ENCODE measurements around the gene RAB44. TPM values are rescaled to one million over a fixed set of nuclear protein-coding genes. Genes with fewer than 3 reads are reported as not detected.

RAB44 gene
- total RNA-seq, 1 experiment from 2014 or later, result 0.05 TPM

DNA sequence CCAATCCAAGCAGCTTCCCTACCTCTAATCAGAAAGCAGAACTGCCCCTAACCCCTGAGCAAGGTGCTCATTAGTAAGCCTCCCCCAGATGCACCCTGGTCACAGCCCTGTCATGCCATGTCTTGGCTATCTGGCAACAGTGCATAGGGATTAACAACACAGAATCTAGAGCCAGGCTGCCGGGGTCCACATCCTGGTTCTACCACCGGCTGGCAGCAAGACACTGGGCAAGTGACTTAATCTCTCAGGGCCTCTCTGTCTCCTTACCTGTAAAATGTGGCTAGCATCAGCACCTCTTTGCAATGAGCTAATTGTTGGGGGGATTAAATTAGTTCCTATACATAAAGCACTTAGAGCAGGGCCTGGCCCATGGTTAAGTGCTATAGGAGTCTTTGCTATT, 73.5 kb downstream of the RAB44 start:
- Histone ChIP-seq H3K36me3 (ENCODE audit: control insufficient read depth in 1 of 2, insufficient read depth in 2 of 2, low read length in 2 of 2) (no peaks in the 10 kb centered on the region), H3K4me3 (replicated peaks in 1 of 2; ENCODE audit: low read depth in 1 of 2, low read length in 2 of 2) (no peak overlapping the region)
- CTCF ChIA-PET, result interaction anchor here (1.6 to 2.1 kb wide), 2 partner anchors 11 kb away, joined by 6 to 8 read pairs; no protein-coding TSS in a partner anchor

DNA sequence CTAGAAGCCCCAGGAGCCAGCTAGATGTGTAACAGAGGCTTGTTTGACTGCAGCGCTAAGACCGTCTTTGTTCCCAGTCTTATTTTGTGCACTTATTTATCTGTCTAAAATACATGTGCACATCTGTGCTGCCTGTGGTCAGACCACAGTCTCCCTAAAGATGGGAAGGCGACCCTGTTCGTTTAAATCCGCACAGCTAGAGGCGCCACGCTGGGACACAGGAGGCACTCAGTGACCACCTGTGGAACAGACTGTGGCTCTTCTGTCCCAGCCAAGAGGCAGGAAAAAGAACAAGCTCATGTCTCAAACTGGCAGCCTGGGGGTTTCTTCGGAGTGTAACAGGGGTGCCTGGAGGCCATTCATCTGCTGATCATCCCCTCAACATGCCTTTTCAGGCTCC, 74.8 kb downstream of the RAB44 start:
- POLR2A ChIA-PET, result no interaction called here

More for the DNA sequence above, 73.5 kb downstream of the RAB44 start:
- ChIA-PET RAD21 (ENCODE audit: low non-redundant PET in 1 of 2, low total read pairs in 2 of 2, uncharacterized antibody in 2 of 2, unreplicated experiment in 2 of 2) (no interaction called here), POLR2A (no interaction called here)
- TF ChIP-seq CBX3 (IDR thresholded peaks at IDR 0.05; ENCODE audit: low read depth), result no peak
- no peak for TF ChIP-seq EZH2 (IDR thresholded peaks at IDR 0.05)
- TF ChIP-seq, protein P1, sequence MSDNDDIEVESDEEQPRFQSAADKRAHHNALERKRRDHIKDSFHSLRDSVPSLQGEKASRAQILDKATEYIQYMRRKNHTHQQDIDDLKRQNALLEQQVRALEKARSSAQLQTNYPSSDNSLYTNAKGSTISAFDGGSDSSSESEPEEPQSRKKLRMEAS (IDR thresholded peaks at IDR 0.05), result no peak
- TF ChIP-seq POLR2AphosphoS5 (IDR thresholded peaks at IDR 0.05; ENCODE audit: low read depth, low read length), result no peak
- TF ChIP-seq TCF7L2 (IDR thresholded peaks at IDR 0.05; ENCODE audit: borderline replicate concordance, extremely low read depth, insufficient read depth, insufficient read length), result no peak
- no peak for TF ChIP-seq EGR1 (IDR thresholded peaks at IDR 0.05; ENCODE audit: low read depth)
- TF ChIP-seq JUND (IDR thresholded peaks at IDR 0.05), result no peak
- ATAC-seq (no peak), DNase-seq (ENCODE audit: low read depth, low spot score) (no peak)
- Histone ChIP-seq H3K9ac (ENCODE audit: low read length) (no peak overlapping the region), H3K27ac (ENCODE audit: low read depth, low read length) (no peak overlapping the region), H3K79me2 (ENCODE audit: insufficient read depth, low read length) (no peaks in the 10 kb centered on the region), H3K9me3 (ENCODE audit: control insufficient read depth in 1 of 2, insufficient read depth in 1 of 2, low read depth in 1 of 2, low read length in 2 of 2) (no peaks in the 10 kb centered on the region), H3K9me2 (ENCODE audit: insufficient read depth) (no peaks in the 10 kb centered on the region), H2AFZ (ENCODE audit: low read depth, low read length, poor library complexity, severe bottlenecking) (no peak overlapping the region), H3K4me2 (ENCODE audit: low read length) (no peak overlapping the region), H3K4me1 (ENCODE audit: control insufficient read depth in 1 of 2, insufficient read depth in 2 of 2, low read length in 2 of 2) (peaks cover 0 to 10% of the 10 kb centered on the region in 2 experiments; a peak in 2 of 4 replicates), H4K20me1 (ENCODE audit: insufficient read depth) (no peaks in the 10 kb centered on the region), H3K27me3 (ENCODE audit: insufficient read depth, low read length) (no peaks in the 10 kb centered on the region)
- intact Hi-C loops (cut with micrococcal nuclease), result no loop called here
- BruUV-seq (replicated peaks), result no TSS peak

More for the DNA sequence above, 74.8 kb downstream of the RAB44 start:
- H3K9me2 ChIP-seq (ENCODE audit: insufficient read depth), result no peaks in the 10 kb centered on the region
- H2AFZ ChIP-seq (ENCODE audit: low read depth, low read length, poor library complexity, severe bottlenecking), result no peak overlapping the region
- H3K4me3 ChIP-seq (replicated peaks in 1 of 2; ENCODE audit: low read depth in 1 of 2, low read length in 2 of 2), result no peak overlapping the region
- no peaks in the 10 kb centered on the region for H3K36me3 ChIP-seq (ENCODE audit: control insufficient read depth in 1 of 2, insufficient read depth in 2 of 2, low read length in 2 of 2)
- no TSS peak for BruUV-seq (replicated peaks)
- ChIA-PET CTCF (interaction anchor here (1.4 to 2.1 kb wide), 3 partner anchors 10 to 246 kb away, joined by 5 to 8 read pairs (median 6); no protein-coding TSS in a partner anchor), RAD21 (ENCODE audit: low non-redundant PET in 1 of 2, low total read pairs in 2 of 2, uncharacterized antibody in 2 of 2, unreplicated experiment in 2 of 2) (interaction anchor here in 1 of 2 experiments (0.6 kb wide), 1 partner anchor 13 kb away, joined by 3 read pairs; no protein-coding TSS in a partner anchor)
- no peak overlapping the region for H3K9ac ChIP-seq (ENCODE audit: low read length)
- TF ChIP-seq CEBPB (IDR thresholded peaks at IDR 0.05; ENCODE audit: low read depth) (no peak), JUND (IDR thresholded peaks at IDR 0.05) (no peak), POLR2AphosphoS5 (IDR thresholded peaks at IDR 0.05; ENCODE audit: low read depth, low read length) (no peak), TCF7L2 (IDR thresholded peaks at IDR 0.05; ENCODE audit: borderline replicate concordance, extremely low read depth, insufficient read depth, insufficient read length) (no peak)
- TF ChIP-seq, protein P1 (IDR thresholded peaks at IDR 0.05), result no peak
- H3K4me1 ChIP-seq (ENCODE audit: control insufficient read depth in 1 of 2, insufficient read depth in 2 of 2, low read length in 2 of 2), result peaks cover 0 to 10% of the 10 kb centered on the region in 2 experiments; a peak in 2 of 4 replicates
- no peaks in the 10 kb centered on the region for H3K27me3 ChIP-seq (ENCODE audit: insufficient read depth, low read length)
- no peaks in the 10 kb centered on the region for H4K20me1 ChIP-seq (ENCODE audit: insufficient read depth)
- no peak overlapping the region for H3K4me2 ChIP-seq (ENCODE audit: low read length)
- H3K9me3 ChIP-seq (ENCODE audit: control insufficient read depth in 1 of 2, insufficient read depth in 1 of 2, low read depth in 1 of 2, low read length in 2 of 2), result no peaks in the 10 kb centered on the region
- H3K27ac ChIP-seq (ENCODE audit: low read depth, low read length), result no peak overlapping the region
- no peaks in the 10 kb centered on the region for H3K79me2 ChIP-seq (ENCODE audit: insufficient read depth, low read length)
- DNase-seq (ENCODE audit: low read depth, low spot score), result no peak
- ATAC-seq, result no peak
- intact Hi-C loops (cut with micrococcal nuclease), result no loop called here

All from HCT116 (cell line).